C4-2B (cell line): ENCODE measurements around the gene CHMP2A.
A peak's percentile ranks its signal among the peaks of the same experiment; 100 is the strongest.

Experiments used
- H3K27ac ChIP-seq: fragments of 450-650 bp; 2 replicates; pipeline ENCODE4 v1.5.1; 2017
- CTCF ChIP-seq: fragments of 450-650 bp; conservative IDR thresholded peaks from 2 replicates; pipeline ENCODE4 v1.5.1; 2017; ENCODE audit warnings: mild to moderate bottlenecking
- ZFX ChIP-seq: fragments of 450-650 bp; IDR thresholded peaks from 2 replicates; pipeline ENCODE4 v1.6.1; 2017

CHMP2A gene

GRCh38 chr19:58518256-58519086 is 36.4 kb downstream of the CHMP2A start:
- peak overlapping the region; percentile 89 for H3K27ac ChIP-seq
- no peak for TF ChIP-seq CTCF
- no peak for TF ChIP-seq ZFX

DNA sequence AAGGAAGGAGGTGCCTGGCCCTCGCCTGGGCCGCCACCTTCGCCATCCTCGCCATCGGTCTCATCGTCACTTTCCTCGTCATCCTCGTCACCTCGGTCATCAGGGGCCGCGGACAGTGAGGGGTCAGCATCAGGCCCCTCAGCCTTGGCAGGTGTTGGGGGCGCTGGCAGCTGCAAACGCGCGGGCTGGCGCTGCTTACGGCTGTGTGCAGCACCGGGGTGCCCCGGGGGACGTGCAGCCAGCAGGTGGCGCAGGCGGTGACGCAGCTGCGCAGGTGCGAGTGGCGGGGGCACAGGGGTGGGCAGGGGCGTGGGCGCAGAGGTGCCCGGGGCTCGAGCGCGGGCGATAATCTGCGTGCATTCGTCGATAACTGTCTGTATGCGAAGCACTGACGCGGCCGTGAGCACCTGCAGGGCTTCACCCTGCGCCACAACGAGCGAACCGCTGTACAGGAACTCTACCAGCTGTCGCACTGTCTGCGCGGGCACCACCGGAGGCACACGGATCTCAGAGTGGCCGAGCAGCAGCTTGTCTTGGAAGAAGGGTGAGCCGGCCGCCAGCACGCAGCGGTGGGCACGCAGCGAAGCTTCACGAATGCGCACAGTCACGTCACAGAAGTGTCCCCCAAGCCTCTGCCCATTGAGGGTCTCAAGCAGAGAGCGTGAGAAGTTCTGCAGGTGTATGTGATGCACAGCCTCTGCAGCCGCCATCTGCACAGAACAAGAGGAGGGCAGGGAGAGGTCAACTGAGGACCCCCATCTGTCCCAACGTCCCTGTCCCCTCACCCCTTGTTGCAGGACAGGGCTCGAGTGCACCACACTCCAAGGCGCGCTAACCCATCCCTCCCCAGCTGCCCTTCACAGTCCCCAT is 37.7 kb downstream of the CHMP2A start:
- H3K27ac ChIP-seq: peak overlapping the region; percentile 89; the same call in 1 of the 2 replicates
- TF ChIP-seq CTCF (peak; percentile 28), ZFX (no peak)

DNA sequence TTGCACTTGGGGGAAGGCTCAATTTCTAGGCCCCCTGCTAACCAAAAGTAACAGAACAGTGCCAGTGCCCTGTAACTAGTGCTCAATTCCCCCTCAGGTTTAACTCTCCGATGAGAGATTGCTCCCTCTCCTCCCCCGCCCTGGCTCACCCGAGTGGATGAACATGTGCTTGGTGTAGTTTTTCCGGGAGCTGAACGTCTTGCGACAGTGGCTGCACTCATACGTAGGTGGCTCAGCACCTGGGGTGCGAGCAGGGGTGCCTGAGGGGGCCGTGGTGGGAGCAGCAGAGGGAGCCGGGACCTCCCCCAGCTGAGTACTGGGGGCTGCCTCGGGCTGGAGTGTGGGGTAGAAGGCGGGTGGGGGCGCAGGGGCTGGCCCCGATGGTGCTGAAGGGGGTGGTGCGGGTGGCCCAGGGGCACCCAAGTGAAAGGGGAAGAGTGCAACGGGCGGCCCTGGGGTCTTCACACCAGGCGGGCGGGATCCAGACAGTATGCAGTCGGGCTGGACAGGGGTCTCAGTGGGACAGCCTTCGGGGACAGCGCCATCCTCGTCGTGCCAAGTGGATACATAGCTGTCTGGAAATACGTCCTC is 38.6 kb downstream of the CHMP2A start:
- peak overlapping the region; percentile 90; the same call in 1 of the 2 replicates for H3K27ac ChIP-seq

DNA sequence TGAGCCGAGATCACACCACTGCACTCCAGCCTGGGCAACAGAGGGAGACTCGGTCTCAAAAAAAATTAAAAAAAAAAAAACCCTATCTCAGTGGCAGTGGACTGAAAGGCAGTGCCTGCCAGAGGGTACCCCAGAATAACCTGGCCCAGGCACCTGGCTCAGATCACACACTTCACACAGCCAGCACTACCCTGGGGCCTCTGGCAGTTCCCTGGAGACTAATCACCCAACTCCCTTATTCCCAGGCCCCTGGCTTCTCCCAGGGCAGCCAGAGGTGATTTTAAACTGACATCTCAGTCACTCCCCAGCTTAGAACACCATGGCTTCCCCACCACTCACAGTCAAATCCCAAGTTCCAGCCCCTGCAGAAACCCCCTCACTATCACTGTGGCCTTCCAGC is 39.6 kb downstream of the CHMP2A start:
- H3K27ac ChIP-seq: peak overlapping the region; percentile 90
- TF ChIP-seq CTCF: no peak
- TF ChIP-seq ZFX: no peak

More for the DNA sequence above, 38.6 kb downstream of the CHMP2A start:
- TF ChIP-seq CTCF (no peak), ZFX (no peak)

GRCh38 chr19:58514564-58515022 is 40.3 kb downstream of the CHMP2A start:
- TF ChIP-seq ZFX (no peak), CTCF (no peak)
- peak overlapping the region; percentile 90 for H3K27ac ChIP-seq

- peak overlapping the region; percentile 90 for H3K27ac ChIP-seq
- TF ChIP-seq ZFX: peak; percentile 66; the same call in 1 of the 2 replicates
- TF ChIP-seq CTCF: peak; percentile 100
Observed at GRCh38 chr19:58513694-58514563, 41.0 kb downstream of the CHMP2A start.
